ENCODE results near the gene PGGHG.
"Not testable (repeated sequence)": the region's sequence is repeated elsewhere in the genome, so short reads cannot be mapped to it uniquely, and the experiment has no call there.

PGGHG gene

DNA sequence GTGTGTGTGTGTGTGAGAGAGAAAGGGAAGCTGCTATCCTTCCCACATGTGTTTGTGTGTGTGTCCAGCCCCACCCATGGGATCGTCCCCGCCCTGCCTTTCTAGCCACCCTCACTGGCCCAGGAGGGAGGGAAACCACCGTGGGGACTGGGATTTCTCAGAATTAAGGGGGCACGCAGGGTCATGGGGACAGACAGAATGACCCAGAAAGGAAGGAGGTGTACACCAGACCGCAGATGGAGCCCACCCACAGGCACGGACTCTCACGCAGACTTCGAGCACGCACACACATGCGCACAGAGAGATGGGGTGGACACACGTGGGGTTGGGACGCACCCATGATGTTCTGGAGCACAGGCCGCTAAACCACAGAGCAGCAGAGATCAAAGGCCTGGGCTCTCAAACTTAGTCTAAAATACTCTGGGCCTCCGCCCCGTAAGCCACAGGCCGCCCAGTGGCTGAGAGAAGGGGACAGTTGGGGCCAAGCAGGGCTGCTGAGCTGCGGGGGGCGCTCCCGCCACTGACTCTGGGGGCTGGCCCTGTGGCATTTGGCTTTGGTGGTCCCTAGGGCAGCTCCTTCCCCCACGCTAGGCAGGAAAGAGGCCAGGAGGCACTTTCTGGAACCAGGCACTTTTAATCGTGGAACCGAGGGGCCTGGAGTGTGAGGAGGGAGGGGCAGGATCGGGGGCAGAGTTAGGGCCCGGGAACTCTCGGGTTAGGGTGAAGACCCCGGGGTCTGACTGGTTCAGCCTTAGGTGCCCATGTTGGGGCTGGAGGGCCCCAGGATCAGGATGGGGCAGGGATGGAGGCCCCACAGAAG lies 8.9 kb downstream of the PGGHG start:
- no peak for DNase-seq (ENCODE audit: low read depth in 2 of 2)

- no peak for DNase-seq (ENCODE audit: low read depth in 2 of 2)
Measured at GRCh38 chr11:298406-299065, 9.6 kb downstream of the PGGHG start.

GRCh38 chr11:299081-299891 lies 10.4 kb downstream of the PGGHG start, which contains the start of gene IFITM5:
Gene IFITM5, minus strand, starts transcription at chr11:299526. Its CDS starts 36 bp downstream, at chr11:299490.
- no peak for DNase-seq (ENCODE audit: low read depth in 2 of 2)

DNA sequence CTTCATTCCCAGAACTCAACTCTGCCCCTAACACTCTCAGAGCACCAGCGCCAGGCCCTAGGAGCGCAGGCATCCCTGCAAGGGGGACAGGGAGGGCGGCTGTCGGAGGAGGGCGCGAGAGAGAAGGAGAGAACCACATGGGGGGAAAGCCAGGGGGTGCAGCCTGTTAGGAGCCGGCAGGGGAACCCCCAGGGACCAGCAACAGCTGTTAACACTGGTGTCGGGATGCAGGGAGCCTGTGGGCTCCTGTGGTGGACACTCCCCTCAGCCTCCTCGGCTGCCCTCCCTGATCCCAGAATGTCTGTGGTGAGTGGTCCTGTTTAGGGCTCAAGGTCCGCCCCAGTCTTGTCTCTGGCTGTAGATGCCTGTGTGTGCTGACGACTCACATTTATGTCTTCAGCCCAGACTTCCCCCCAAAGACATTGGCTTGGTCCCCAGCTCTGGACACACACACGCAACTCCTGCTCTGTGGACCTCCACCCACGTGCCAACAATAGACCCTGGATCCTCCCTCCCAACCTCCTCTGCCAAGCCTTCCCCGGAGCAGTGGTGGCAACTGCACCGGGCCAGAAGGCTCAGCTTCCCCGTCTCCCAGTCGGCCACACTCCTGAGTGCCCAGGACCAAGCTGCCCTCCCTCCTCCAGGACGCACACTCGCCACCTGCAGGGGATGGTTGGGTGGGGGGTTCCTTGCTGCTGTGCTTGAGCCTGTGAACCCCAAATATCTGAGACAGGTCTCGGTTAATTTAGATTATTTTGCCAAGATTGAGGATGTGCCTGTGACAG lies 11.2 kb downstream of the PGGHG start:
- no peak for DNase-seq (ENCODE audit: low read depth in 2 of 2)

- no peak for DNase-seq (ENCODE audit: low read depth in 2 of 2)
Measured at GRCh38 chr11:303363-303762, 14.4 kb downstream of the PGGHG start.

DNA sequence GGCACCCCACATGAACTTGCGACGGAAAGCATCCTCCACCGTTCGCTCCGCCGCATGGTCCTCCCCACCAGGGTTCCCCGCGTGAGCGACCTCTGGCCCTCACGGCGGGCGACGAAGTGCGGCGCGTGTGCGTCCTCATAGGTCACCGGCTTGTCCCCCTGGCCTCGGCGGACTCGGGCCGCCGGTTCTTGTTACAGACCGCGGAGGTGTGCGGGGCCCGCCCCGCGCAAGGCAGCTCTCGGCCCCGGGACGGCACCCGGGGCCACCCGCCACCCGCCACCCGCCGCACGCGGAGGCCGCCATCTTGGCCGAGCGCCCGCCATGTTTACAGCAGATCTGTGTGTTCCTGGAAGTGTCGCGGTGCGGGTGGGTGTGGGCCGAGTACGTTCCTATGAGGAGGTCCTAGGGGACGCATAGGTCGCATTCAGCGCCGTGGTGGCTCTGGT lies 15.2 kb downstream of the PGGHG start:
- no peak for DNase-seq (ENCODE audit: low read depth in 2 of 2)

DNA sequence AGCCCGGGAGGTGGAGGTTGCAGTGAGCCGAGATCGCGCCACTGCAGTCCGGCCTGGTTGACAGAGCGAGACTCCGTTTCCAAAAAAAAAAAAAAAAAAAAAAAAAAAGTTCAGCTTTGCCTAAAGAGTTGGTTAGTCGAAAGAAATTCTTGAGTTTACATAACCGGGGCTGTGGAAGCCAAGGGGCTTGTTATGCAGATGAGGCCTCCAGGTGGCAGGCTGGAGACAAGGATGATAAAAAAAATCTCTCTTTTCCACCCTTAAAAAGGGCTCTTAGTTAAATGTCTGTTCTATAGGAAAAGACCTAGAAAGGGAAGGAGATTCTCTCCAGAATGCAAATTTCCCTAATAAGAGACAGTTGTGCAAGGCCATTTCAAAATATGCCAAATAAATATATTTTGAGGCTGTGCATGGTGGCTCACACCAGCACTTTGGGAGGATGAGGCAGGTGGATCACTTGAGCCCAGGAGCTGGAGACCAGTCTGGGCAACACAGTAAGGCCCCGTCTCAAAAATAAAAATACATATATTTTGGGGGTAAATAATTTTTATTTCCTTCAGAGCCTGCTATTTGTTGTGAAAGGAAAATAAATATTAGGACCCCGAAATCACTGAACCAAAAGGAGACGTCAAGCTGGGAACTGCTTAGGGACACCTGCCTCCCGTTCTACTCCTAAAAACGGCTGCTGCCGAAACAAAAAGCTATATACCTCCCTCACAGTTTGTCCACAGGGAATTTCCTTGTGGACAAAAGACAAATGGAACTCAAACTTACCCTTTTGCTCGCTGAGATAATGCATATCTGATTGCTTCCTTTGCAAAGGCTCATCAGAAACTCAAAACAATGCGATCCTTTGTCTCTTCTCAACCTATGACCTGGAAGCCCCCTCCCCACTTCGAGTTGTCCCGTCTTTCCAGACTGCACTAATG lies 16.3 kb downstream of the PGGHG start:
- no peak for DNase-seq (ENCODE audit: low read depth in 2 of 2)

DNA sequence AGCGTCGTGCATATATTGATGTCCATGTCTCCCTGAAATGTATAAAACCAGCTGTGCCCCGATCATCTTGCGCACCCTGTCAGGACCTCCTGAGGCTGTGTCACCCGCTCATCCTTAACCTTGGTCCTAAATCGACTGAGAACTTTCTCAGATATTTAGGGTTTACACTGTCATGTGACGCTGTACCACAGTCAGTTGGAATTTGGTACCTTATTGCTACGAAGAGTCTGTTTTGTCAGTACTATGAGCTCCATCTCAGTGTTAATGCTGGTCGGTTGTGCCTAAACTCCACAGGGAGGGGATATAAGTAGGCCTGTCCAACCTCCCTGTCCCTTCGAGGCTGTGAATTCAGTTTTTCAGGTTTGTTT lies 16.9 kb downstream of the PGGHG start:
- no peak for DNase-seq (ENCODE audit: low read depth in 2 of 2)

DNA sequence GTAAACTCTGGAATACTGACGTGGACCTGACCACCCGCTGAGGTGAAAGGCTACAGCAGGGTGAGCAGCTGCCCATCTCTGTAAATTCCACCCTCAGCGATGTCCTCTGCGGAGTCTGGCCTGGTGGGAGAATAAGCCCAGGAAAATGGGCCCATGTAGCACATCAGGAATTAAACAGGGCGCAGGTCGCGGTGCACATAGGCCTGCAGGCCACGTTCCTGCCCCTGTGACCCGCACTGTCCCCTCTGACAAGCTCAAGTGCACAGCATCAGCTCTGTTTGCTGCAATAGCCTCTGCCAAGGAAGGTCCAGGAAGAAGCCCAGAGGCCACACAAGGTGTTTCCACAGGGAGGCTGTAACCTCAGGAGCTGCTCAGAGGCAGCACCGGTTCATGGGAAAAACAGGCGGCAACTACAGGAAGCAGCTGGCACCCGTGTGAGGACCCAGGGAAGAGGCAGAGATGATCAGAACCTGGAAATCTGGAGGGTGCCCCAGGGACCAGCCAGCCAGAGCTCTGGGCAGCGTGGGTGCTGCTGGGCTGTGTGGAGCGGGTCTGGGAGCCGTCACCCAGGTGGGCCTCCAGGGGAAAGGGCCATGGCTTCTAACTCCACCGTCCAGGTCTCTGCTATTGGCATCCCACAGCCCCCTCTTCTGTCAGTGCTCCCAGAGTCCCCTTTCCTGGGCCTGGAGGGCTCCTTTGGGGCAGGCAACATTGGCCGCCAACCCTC lies 17.9 kb downstream of the PGGHG start:
- DNase-seq (ENCODE audit: low read depth in 2 of 2): no peak

DNA sequence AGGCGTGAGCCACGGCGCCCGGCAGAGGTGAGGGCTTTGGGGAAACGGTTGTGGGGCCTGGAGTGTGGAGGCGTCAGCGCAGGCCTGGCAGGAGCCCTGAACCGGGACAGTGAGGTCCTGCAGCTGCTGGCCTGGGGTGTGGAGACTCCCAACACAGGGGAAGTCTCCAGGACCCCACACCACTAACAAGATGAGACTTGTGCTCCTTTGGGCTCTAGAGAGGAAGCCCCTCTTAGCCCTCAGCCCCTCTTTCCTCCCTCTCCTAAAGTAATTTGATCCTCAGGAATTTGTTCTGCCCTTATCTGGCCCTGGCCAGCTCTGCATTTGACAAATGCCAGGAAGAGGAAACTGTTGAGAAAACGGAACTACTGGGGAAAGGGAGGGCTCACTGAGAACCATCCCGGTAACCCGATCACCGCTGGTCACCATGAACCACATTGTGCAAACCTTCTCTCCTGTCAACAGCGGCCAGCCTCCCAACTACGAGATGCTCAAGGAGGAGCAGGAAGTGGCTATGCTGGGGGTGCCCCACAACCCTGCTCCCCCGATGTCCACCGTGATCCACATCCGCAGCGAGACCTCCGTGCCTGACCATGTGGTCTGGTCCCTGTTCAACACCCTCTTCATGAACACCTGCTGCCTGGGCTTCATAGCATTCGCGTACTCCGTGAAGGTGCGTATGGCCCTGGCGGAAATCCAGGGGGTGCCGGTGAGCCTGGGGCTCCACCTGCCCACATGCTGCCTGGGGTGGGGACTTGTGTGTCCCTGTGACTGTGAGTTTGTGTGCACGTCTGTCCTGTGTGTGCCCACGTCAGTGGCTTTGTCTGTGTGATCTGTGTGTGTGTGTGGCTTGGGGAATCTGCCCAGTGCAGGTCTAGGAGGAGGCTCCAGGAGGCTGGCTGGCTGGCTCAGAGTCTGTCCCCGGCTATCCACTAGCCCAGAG lies 19.1 kb downstream of the PGGHG start, which contains the start of gene IFITM2:
IFITM2 (plus strand) TSS at position 51 of the 943 bp plus-strand sequence; CDS start at position 428, 377 bp downstream.
- DNase-seq (ENCODE audit: low read depth in 2 of 2): not testable (repeated sequence)

GRCh38 chr11:308740-309665 lies 20.1 kb downstream of the PGGHG start:
- not testable (repeated sequence) for DNase-seq (ENCODE audit: low read depth in 2 of 2)

DNA sequence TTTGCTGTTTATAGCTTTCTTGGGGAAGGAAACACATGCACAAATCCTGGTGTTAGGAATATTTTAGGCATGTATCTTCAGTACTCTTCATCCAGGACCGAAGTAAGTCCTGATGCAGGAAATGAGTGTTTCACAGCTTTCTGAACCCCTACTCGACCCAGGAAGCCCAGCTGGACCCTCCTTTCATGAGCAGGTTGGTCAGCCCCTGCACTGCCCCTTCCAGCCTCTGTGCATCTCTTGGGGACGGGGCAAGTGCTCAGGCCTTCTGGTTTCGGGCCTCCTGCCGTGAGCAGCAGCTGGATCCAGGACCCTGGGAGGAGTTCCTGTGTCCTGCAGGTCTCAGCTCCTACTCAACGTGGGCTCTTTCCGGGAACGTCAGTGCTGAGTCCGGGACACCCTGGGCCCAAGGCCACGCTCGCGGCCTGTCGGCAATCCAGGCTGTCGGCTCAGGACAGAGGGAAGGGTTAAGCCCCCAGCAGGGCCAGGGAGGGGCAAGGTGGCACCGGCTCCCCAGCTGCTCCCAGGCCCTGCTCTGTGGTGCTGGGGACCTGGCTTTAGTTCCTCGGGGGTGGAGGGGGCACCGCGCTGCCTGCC lies 21.1 kb downstream of the PGGHG start:
- DNase-seq (ENCODE audit: low read depth in 2 of 2): not testable (repeated sequence)

DNA sequence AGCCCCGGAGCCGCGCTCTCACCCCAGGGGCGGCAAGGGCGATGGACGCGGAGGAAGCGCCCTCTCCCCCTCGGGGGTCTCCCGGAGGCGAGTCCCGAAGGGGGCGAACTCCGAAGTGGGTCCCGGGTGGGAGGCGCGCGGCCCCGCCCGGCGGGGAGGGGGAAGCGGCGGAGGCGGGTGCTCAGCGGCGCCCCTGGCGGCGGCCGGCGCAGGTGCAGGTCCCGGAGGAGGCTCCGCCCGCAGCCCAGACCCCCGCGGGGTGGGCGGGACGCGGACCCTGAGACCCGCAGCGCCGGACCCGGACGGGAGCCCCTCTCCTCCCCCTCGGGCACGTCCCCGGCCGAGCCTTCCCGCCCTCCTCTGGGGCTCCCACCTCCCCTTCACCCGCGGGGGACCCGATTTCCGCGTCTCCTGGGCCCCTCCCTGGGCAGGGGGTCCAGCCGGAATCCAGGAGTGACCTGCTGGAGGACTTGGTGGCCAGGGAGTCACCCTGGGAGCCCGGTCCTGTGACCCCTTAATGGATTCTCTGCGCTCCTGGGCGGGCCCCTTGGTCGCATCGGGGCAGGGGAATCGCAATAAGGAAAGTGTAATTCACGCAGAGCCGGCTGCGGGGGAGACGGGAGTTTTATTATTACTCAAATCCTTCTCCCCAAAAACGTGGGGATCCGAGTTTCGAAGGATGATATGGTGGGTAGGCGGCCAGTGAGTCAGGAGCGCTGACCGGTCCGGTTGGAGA lies 22.3 kb downstream of the PGGHG start:
- not testable (repeated sequence) for DNase-seq (ENCODE audit: low read depth in 2 of 2)

- DNase-seq (ENCODE audit: low read depth in 2 of 2): no peak
Measured at GRCh38 chr11:312092-312816, 23.3 kb downstream of the PGGHG start.

DNA sequence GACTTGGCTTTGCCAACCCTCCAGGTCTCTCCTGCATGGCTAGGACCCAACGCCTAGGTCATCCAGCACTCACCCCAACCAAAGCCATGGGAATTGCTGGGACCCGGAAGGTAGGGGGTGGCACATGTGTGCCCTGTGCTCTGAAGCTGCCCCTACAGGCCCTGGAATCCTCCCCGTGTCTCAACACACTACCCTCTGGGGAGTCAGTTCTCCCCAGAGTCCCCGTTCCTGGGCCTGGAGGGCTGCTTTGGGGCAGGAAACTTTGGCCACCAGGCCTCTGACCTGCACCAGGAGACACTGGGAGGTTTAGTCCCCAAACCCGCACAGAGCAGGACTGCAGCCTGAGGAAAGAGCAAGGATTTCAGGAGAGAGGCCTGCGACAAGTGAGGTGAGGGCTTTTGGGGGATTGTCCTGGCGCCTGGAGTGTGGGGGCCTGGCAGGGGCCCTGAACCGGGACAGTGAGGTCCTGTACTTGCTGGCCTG lies 24.4 kb downstream of the PGGHG start:
- no peak for DNase-seq (ENCODE audit: low read depth in 2 of 2)
